ENCODE measurements around the gene PLK2.

GRCh38 chr5:58497386-58497785, 37.5 kb upstream of the PLK2 start:
- TF ChIP-seq E2F5 (CRISPR knock-in tag; IDR thresholded peaks at IDR 0.05) (no peak), ZNF174 (CRISPR knock-in tag; IDR thresholded peaks at IDR 0.05) (no peak), HBP1 (CRISPR knock-in tag; IDR thresholded peaks at IDR 0.05) (no peak), REST (IDR thresholded peaks at IDR 0.05; ENCODE audit: borderline replicate concordance) (no peak), REST (CRISPR knock-in tag; IDR thresholded peaks at IDR 0.05; ENCODE audit: low read depth) (no peak), ILK (tag; IDR thresholded peaks at IDR 0.05; ENCODE audit: borderline replicate concordance, low read depth) (no peak), CTCF (IDR thresholded peaks at IDR 0.05 in 2 of 3, conservative IDR thresholded peaks at IDR 0.05 in 1 of 3; ENCODE audit: insufficient read depth in 2 of 3, low read depth in 1 of 3, low read length in 3 of 3) (no peak), PREB (CRISPR knock-in tag; IDR thresholded peaks at IDR 0.05) (no peak)
